Hepatocyte (in vitro differentiated cells): Measurements from ENCODE around the gene CD3E. TPM values are rescaled to one million over a fixed set of nuclear protein-coding genes. Genes with fewer than 3 reads are reported as not detected.

Experiments
- DNase-seq: peaks from one replicate; pipeline ENCODE4 v3.0.0-alpha.2; 2016; ENCODE audit warnings: low spot score
- H2AFZ ChIP-seq: fragments of 200-600 bp; sonication (generic); 2 replicates; pipeline ENCODE4 v1.6.0; 2016; ENCODE audit warnings: antibody characterized with exemption, mild to moderate bottlenecking
- H3K27ac ChIP-seq: fragments of 200-600 bp; sonication (generic); 2 replicates; pipeline ENCODE4 v1.5.1; 2016; ENCODE audit warnings: mild to moderate bottlenecking
- H3K27me3 ChIP-seq: fragments of 200-600 bp; sonication (generic); 2 replicates; pipeline ENCODE4 v1.6.1; 2016
- H3K36me3 ChIP-seq: fragments of 200-600 bp; sonication (generic); replicated peaks from 2 replicates; pipeline ENCODE4 v1.5.1; 2016; ENCODE audit warnings: low read depth; ENCODE audit not compliant: insufficient read depth
- H3K4me1 ChIP-seq: fragments of 200-600 bp; sonication (generic); 2 replicates; pipeline ENCODE4 v1.5.1; 2016; ENCODE audit warnings: mild to moderate bottlenecking, moderate library complexity; ENCODE audit not compliant: insufficient read depth
- H3K4me2 ChIP-seq: fragments of 200-600 bp; sonication (generic); 2 replicates; pipeline ENCODE4 v1.6.0; 2016
- H3K4me3 ChIP-seq: fragments of 200-600 bp; sonication (generic); 2 replicates; pipeline ENCODE4 v1.5.1; 2016; ENCODE audit warnings: mild to moderate bottlenecking
- H3K79me2 ChIP-seq: fragments of 200-600 bp; sonication (generic); 2 replicates; pipeline ENCODE4 v1.6.0; 2017; ENCODE audit warnings: mild to moderate bottlenecking
- H3K9me2 ChIP-seq: fragments of 200-600 bp; sonication (generic); replicated peaks from 2 replicates; pipeline ENCODE4 v1.6.0; 2017; ENCODE audit warnings: mild to moderate bottlenecking; ENCODE audit not compliant: insufficient read depth
- H3K9me3 ChIP-seq: fragments of 200-600 bp; sonication (generic); 2 replicates; pipeline ENCODE4 v1.5.1; 2016; ENCODE audit warnings: low read depth, mild to moderate bottlenecking
- H4K20me1 ChIP-seq: fragments of 200-600 bp; sonication (generic); 2 replicates; pipeline ENCODE4 v1.6.0; 2016; ENCODE audit warnings: mild to moderate bottlenecking; ENCODE audit not compliant: insufficient read depth, poor library complexity, severe bottlenecking
- EZH2 ChIP-seq: fragments of 200-600 bp; sonication (generic); IDR thresholded peaks from 2 replicates; pipeline ENCODE4 v1.6.1; 2016; ENCODE audit warnings: antibody characterized with exemption, mild to moderate bottlenecking, borderline replicate concordance
- EZH2phosphoT487 ChIP-seq: fragments of 200-600 bp; sonication (generic); IDR thresholded peaks from one replicate; pipeline ENCODE4 v1.6.1; 2018; ENCODE audit warnings: antibody characterized with exemption, mild to moderate bottlenecking, low read depth, moderate library complexity; ENCODE audit not compliant: unreplicated experiment, severe bottlenecking
- WGBS: methylation state at CpG from one replicate; pipeline ENCODE4 v1.1.6; 2016; ENCODE audit warnings: low lambda C conversion rate; ENCODE audit errors: missing lambda C conversion rate; 5-methylcytosine and 5-hydroxymethylcytosine counted together
- polyA plus RNA-seq: library from polyadenylated mRNA; unstranded; fragments of >200 nt; fragmentation: Nextera tagmentation; extraction: Ambion mirVana; gene quantifications from 2 replicates; pipeline ENCODE4 v1.2.1, GENCODE V29; 2016
- total RNA-seq: library from RNA; depleted of rRNA; stranded (reverse); fragments of >200 nt; gene quantifications from 2 replicates; pipeline ENCODE4 v1.2.3, GENCODE V29; 2014
- TF ChIP-seq, protein P1 (sequence below): fragments of 200-600 bp; sonication (generic); IDR thresholded peaks from 2 replicates; pipeline ENCODE4 v1.5.1; 2016; ENCODE audit warnings: antibody characterized with exemption, mild to moderate bottlenecking; ENCODE audit not compliant: poor library complexity

Gene CD3E
- total and polyA plus RNA-seq, 2 experiments from 2014 or later = not detected

DNA sequence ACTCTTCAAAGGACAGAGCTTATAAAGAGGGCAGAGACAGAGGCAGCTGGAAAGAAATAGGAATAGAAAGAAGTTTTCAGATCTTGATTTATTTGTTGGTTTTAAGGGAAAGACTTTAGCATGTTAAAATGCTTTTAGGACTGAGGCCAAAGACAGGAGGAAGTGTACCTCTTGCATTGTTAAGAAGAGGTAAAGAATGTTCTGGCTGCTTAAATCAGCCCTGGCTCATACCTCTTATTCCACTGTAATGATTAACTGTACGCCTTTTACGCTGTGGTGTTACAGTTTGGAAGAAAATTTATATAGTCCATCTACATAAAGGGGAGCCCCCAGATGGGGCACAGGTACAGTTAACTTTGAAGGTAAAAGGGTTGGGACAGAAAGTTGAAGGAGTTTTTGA is 30.3 kb upstream of the CD3E start:
- no peak overlapping the region for H3K27ac ChIP-seq
- H3K9me3 ChIP-seq = no peaks in the 10 kb centered on the region
- H3K36me3 ChIP-seq = no peaks in the 10 kb centered on the region
- H3K79me2 ChIP-seq = no peaks in the 10 kb centered on the region
- TF ChIP-seq EZH2phosphoT487 (no peak), EZH2 (no peak)
- TF ChIP-seq, protein P1, sequence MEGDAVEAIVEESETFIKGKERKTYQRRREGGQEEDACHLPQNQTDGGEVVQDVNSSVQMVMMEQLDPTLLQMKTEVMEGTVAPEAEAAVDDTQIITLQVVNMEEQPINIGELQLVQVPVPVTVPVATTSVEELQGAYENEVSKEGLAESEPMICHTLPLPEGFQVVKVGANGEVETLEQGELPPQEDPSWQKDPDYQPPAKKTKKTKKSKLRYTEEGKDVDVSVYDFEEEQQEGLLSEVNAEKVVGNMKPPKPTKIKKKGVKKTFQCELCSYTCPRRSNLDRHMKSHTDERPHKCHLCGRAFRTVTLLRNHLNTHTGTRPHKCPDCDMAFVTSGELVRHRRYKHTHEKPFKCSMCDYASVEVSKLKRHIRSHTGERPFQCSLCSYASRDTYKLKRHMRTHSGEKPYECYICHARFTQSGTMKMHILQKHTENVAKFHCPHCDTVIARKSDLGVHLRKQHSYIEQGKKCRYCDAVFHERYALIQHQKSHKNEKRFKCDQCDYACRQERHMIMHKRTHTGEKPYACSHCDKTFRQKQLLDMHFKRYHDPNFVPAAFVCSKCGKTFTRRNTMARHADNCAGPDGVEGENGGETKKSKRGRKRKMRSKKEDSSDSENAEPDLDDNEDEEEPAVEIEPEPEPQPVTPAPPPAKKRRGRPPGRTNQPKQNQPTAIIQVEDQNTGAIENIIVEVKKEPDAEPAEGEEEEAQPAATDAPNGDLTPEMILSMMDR = no peak
- H3K4me2 ChIP-seq = no peak overlapping the region
- WGBS = 73% methylated on average over 2 of the region's 2 CpGs
- no peak for DNase-seq
- H2AFZ ChIP-seq = no peak overlapping the region
- peaks cover 3% of the 10 kb centered on the region for H3K4me1 ChIP-seq
- H3K9me2 ChIP-seq = no peaks in the 10 kb centered on the region
- H4K20me1 ChIP-seq = no peaks in the 10 kb centered on the region
- H3K27me3 ChIP-seq = no peaks in the 10 kb centered on the region
- H3K4me3 ChIP-seq = no peak overlapping the region

DNA sequence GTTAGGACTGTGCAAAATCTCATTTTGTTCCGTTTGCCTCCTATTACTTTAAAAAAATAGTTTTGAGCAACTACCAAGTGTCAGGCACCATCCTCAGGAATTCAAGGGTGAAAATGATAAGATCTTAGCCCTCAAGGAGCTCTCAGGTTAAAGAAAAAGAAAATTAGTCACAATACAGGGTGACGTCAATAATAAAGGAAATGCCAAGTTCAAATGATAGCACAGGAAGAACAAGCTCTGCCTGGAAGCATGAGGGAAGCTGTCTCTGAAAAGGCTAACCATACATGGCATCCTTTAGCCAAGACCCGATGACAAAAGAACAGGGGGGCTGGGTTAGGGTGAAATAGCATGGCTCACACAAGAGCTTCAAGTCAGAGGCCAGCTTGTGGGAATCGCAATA is 29.4 kb upstream of the CD3E start:
- Histone ChIP-seq H2AFZ (no peak overlapping the region), H3K4me1 (peaks cover 3% of the 10 kb centered on the region), H3K27me3 (no peaks in the 10 kb centered on the region), H3K9me3 (no peaks in the 10 kb centered on the region), H3K9me2 (no peaks in the 10 kb centered on the region), H4K20me1 (no peaks in the 10 kb centered on the region), H3K27ac (peak overlapping the region; percentile 27), H3K79me2 (no peaks in the 10 kb centered on the region), H3K4me3 (no peak overlapping the region), H3K4me2 (no peak overlapping the region), H3K36me3 (no peaks in the 10 kb centered on the region)
- TF ChIP-seq EZH2 = no peak
- TF ChIP-seq EZH2phosphoT487 = no peak
- TF ChIP-seq, protein P1 = no peak
- WGBS = 74% methylated on average over 4 of the region's 4 CpGs
- DNase-seq = no peak

DNA sequence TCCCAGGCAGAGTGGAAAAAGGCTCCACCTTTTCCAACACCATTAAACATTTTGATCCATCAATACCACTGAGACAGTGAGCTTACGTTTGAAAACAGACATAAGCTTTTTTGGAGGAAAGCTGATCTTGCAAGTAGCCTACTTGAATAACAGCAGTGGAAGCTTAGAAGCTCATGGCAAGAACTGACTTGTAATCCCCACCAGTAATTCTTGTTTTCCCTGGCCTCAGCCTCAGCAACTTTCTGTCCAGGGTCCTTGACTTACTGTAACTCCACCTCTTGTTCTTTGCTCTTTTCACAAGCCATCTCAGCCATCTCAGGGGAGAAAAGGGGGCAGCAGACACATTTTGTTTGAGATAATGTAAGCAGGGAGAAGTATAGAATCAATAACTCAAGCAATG is 28.1 kb upstream of the CD3E start:
- H3K36me3 ChIP-seq = no peaks in the 10 kb centered on the region
- no peaks in the 10 kb centered on the region for H4K20me1 ChIP-seq
- no peak overlapping the region for H2AFZ ChIP-seq
- H3K9me3 ChIP-seq = no peaks in the 10 kb centered on the region
- peak overlapping the region; percentile 40 for H3K27ac ChIP-seq
- H3K4me3 ChIP-seq = no peak overlapping the region
- 67% methylated on average over 1 of the region's 1 CpG for WGBS
- H3K4me1 ChIP-seq = peaks cover 3% of the 10 kb centered on the region
- H3K4me2 ChIP-seq = no peak overlapping the region
- no peak for DNase-seq
- H3K27me3 ChIP-seq = no peaks in the 10 kb centered on the region
- TF ChIP-seq EZH2 (no peak), EZH2phosphoT487 (no peak)
- TF ChIP-seq, protein P1 = no peak
- H3K9me2 ChIP-seq = no peaks in the 10 kb centered on the region
- no peaks in the 10 kb centered on the region for H3K79me2 ChIP-seq

DNA sequence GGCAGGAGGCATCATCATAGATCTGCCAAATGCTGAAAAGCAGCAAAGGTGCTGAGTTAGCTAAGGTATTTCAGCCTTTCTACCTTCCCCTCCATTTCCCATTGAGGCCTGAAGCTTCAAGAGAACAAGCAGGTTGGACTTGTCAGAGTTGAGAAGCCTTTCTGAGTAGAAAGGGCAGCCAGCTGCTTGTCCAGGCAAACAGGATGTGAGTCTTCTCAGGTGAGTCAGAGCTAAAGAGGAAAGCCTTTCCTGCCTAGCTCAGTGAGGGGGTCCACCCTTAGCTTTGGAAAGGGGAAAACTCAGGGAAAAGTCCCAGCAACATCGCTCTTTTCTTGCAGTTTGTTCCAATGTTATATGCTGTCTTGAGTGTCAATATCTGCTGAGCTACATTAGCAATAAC is 27.2 kb upstream of the CD3E start:
- Histone ChIP-seq H3K27ac (peak overlapping the region; percentile 49), H3K4me1 (no peaks in the 10 kb centered on the region), H3K9me3 (no peaks in the 10 kb centered on the region), H3K79me2 (no peaks in the 10 kb centered on the region), H3K9me2 (no peaks in the 10 kb centered on the region), H3K36me3 (no peaks in the 10 kb centered on the region), H3K4me3 (no peak overlapping the region), H3K27me3 (no peaks in the 10 kb centered on the region), H2AFZ (no peak overlapping the region), H4K20me1 (no peaks in the 10 kb centered on the region), H3K4me2 (no peak overlapping the region)
- 86% methylated on average over 1 of the region's 1 CpG for WGBS
- TF ChIP-seq EZH2phosphoT487 (no peak), EZH2 (no peak)
- TF ChIP-seq, protein P1 = no peak
- DNase-seq = no peak
